ENCODE measurements around the gene CHRM2. TPM values are rescaled to one million over a fixed set of nuclear protein-coding genes. Genes with fewer than 3 reads are reported as not detected.

CHRM2 gene
- total RNA-seq, 4 donors from 2014 or later: 0.40 to 2.0 TPM; not detected in 2

GRCh38 chr7:136870866-136871487 is 2.5 kb downstream of the CHRM2 start:
- DNase-seq: peak in 1 of 3 donors; percentile 40
- Histone ChIP-seq H3K4me3 (peak overlapping the region in 2 of 4 donors; percentile 14 to 46), H3K4me1 (no peaks in the 10 kb centered on the region), H3K36me3 (no peaks in the 10 kb centered on the region), H3K9me3 (no peaks in the 10 kb centered on the region), H3K27me3 (no peaks in the 10 kb centered on the region), H3K27ac (peak overlapping the region in 1 of 4 donors; percentile 61)
- no peak for TF ChIP-seq POLR2A (IDR thresholded peaks at IDR 0.05)
- TF ChIP-seq, protein P1, sequence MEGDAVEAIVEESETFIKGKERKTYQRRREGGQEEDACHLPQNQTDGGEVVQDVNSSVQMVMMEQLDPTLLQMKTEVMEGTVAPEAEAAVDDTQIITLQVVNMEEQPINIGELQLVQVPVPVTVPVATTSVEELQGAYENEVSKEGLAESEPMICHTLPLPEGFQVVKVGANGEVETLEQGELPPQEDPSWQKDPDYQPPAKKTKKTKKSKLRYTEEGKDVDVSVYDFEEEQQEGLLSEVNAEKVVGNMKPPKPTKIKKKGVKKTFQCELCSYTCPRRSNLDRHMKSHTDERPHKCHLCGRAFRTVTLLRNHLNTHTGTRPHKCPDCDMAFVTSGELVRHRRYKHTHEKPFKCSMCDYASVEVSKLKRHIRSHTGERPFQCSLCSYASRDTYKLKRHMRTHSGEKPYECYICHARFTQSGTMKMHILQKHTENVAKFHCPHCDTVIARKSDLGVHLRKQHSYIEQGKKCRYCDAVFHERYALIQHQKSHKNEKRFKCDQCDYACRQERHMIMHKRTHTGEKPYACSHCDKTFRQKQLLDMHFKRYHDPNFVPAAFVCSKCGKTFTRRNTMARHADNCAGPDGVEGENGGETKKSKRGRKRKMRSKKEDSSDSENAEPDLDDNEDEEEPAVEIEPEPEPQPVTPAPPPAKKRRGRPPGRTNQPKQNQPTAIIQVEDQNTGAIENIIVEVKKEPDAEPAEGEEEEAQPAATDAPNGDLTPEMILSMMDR (IDR thresholded peaks at IDR 0.05): no peak

DNA sequence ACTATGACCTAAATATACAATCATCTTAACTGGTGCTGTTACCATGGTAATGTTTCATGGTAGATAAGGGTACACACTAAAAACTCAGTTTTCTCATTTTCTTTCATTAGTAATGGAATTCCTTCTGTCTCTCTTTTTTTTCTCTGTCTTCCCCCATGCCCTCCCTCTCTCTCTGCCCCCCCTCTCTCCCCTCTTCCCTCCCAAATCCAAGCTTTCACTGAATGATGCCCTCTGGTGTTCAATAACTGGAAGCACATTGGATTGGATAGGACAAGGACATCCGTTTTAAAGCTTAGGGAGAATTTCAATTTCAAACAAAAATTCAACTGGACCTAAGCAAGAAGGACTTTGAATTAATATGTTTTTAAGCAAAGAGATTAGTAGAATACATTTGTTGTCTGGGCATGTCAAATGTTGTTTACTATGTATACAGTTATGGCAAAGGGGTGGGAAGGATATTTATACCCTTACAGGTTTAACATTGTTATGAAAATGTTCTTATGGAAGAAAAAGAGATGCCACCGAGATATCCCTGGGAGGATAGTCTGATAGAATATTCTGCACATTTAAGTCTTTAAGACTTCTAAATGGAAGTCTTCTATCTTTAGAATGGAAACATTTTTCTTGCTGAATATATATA is 6.1 kb downstream of the CHRM2 start:
- DNase-seq: no peak
- TF ChIP-seq, protein P1 (IDR thresholded peaks at IDR 0.05): no peak
- Histone ChIP-seq H3K4me1 (no peaks in the 10 kb centered on the region), H3K4me3 (no peak overlapping the region), H3K9me3 (no peaks in the 10 kb centered on the region), H3K27me3 (no peaks in the 10 kb centered on the region), H3K36me3 (no peaks in the 10 kb centered on the region), H3K27ac (no peak overlapping the region)

DNA sequence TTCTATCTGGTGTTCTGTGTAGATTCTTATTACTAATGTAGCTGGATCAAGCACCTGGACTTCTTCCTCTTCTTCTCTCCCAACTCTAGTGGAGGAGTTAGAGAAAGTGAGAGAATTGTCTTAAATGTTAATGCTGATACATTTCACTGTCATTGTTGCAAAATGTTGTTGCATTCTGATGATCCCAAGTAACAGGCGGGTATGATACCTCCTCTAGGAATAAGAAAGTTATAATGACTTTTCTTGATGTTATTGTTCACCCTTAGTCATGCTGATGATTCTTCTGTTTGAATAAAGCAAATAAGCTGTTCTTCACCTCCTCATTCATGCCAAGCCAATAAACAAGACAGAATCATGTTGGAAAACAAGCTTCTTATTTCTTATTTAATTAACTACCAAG is 9.1 kb downstream of the CHRM2 start:
- no peaks in the 10 kb centered on the region for H3K27me3 ChIP-seq
- no peak overlapping the region for H3K27ac ChIP-seq
- no peaks in the 10 kb centered on the region for H3K4me1 ChIP-seq
- no peak for DNase-seq
- H3K36me3 ChIP-seq: no peaks in the 10 kb centered on the region
- no peak overlapping the region for H3K4me3 ChIP-seq
- H3K9me3 ChIP-seq: no peaks in the 10 kb centered on the region
- TF ChIP-seq, protein P1 (IDR thresholded peaks at IDR 0.05): no peak
- TF ChIP-seq POLR2A (IDR thresholded peaks at IDR 0.05): no peak

DNA sequence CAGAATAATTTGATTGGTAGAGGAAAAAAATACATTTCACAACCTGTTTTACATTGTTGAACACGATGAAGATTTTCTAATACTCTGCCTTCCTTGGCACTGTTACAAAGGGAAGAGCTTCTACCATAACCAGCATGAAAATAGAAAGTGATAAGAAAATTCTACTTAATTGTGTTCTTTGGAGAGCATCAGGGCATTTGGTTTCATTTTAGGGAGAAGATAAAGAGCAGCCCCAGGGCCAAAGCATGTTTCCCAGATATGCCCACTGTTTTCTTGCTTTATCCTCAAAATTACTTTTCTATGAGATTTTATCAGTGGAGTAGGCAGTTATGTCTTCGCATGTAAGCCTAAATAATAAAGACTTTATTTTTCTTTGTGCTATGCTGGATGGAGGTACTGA is 9.5 kb downstream of the CHRM2 start:
- Histone ChIP-seq H3K27ac (no peak overlapping the region), H3K9me3 (no peaks in the 10 kb centered on the region), H3K4me3 (no peak overlapping the region), H3K27me3 (no peaks in the 10 kb centered on the region), H3K36me3 (no peaks in the 10 kb centered on the region), H3K4me1 (no peaks in the 10 kb centered on the region)
- TF ChIP-seq, protein P1 (IDR thresholded peaks at IDR 0.05): no peak
- TF ChIP-seq POLR2A (IDR thresholded peaks at IDR 0.05): no peak
- DNase-seq: no peak

DNA sequence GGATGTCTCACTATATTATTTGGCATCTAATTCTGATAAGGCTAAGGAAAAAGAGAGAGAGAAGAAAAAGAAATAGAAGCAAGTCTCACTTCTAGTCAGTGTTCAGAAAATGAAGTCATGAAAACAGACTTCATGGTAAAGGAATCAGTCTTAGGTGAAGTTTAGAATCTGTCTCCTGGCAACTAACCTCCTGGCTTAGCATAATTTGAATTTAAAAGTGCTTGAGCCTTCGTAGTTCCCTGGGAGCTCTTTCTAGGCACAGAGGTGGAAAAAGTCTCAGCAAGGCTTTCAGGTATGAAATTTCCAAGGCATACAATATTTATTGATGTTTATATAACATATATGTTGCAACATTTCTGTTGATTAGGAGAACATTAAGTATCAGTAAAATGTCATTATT is 10.4 kb downstream of the CHRM2 start:
- H3K27ac ChIP-seq: no peak overlapping the region
- no peaks in the 10 kb centered on the region for H3K36me3 ChIP-seq
- no peak for DNase-seq
- H3K4me3 ChIP-seq: no peak overlapping the region
- no peaks in the 10 kb centered on the region for H3K4me1 ChIP-seq
- H3K9me3 ChIP-seq: no peaks in the 10 kb centered on the region
- TF ChIP-seq, protein P1 (IDR thresholded peaks at IDR 0.05): no peak
- no peak for TF ChIP-seq POLR2A (IDR thresholded peaks at IDR 0.05)
- no peaks in the 10 kb centered on the region for H3K27me3 ChIP-seq

Data from Peyer's patch (tissue), 4 donors.